Colonic mucosa (tissue), 4 donors: Measurements from ENCODE around the gene GABRG3. TPM values are rescaled to one million over a fixed set of nuclear protein-coding genes. Genes with fewer than 3 reads are reported as not detected.

Experiments used
- DNase-seq: peaks from one replicate; pipeline ENCODE4 v3.0.0-alpha.2; 2020
- H3K27ac ChIP-seq: fragments of 200-600 bp; one replicate; pipeline ENCODE4 v1.8.0; 2021
- H3K27me3 ChIP-seq: fragments of 200-600 bp; one replicate; pipeline ENCODE4 v1.8.0; 2021
- H3K36me3 ChIP-seq: fragments of 200-600 bp; one replicate; pipeline ENCODE4 v1.8.0; 2021
- H3K4me1 ChIP-seq: fragments of 200-600 bp; one replicate; pipeline ENCODE4 v1.8.0; 2021; ENCODE audit warnings: mild to moderate bottlenecking
- H3K4me3 ChIP-seq: fragments of 200-600 bp; one replicate; pipeline ENCODE4 v1.8.0; 2021
- H3K9ac ChIP-seq, 2 donors: one replicate each; pipeline ENCODE4 v1.7.0; 2013; ENCODE audit warnings: control low read depth in 2 of 2, low read depth in 2 of 2, low read length in 2 of 2
- H3K9me3 ChIP-seq: fragments of 200-600 bp; one replicate; pipeline ENCODE4 v1.8.0; 2021
- intact Hi-C: fragments of 100-400 bp; cut with DNase I; formaldehyde crosslinking; loops from one replicate; pipeline ENCODE4 v1.14.1; 2022
- total RNA-seq, 2 donors: library from RNA; stranded (reverse); fragmentation: NEBNext Ultra II Directional in 1 of 2; extraction: Animal tissue kit (Norgen Biotek cat#: 25700) in 1 of 2; gene quantifications; one replicate each; pipeline ENCODE4 v1.2.1, GENCODE V29; 2021
- TF ChIP-seq, protein P1 (sequence below): fragments of 200-600 bp; IDR thresholded peaks from one replicate; pipeline ENCODE4 v1.8.0; 2022; ENCODE audit warnings: antibody characterized with exemption, mild to moderate bottlenecking
- donor health status: healthy.
- donor health status: DM: no; HTN: no; CAD: no.
- donor health status: DM: no; HTN: no; CAD: no.

Gene GABRG3
- total RNA-seq, 2 donors from 2014 or later = not detected

DNA sequence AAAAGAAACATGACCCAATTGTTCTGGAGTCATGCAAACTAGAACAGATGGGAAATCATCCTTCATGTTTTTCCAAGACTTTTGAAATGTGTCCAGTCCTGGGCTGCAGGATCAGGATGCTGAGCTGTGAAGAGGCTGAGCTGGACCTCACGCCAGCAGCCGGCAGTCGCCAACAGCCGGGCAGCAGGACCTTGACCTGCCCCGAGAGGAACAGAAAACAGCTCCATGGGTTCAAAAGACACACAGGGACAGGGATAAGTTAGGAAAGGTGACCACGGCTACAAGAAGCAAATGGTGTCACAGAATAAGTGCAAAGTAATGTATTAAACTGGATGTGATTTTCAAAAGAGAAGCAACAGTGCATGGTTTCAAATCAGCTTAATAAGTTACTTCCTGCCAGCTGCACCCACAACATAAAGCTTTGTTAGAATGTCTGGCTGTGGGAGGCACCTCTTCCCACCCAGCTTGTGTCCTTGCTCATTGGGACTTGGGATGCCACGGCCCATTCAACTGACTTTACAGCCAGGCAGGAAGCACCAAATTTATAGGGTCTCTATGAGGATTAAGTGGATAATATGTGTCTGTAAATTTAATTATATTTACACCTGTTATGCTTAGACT lies 266.4 kb downstream of the GABRG3 start:
- DNase-seq = no peak
- Histone ChIP-seq H3K27me3 (no peaks in the 10 kb centered on the region), H3K27ac (no peak overlapping the region), H3K9me3 (no peaks in the 10 kb centered on the region), H3K9ac (no peak overlapping the region), H3K4me1 (no peaks in the 10 kb centered on the region), H3K36me3 (no peaks in the 10 kb centered on the region), H3K4me3 (no peak overlapping the region)
- TF ChIP-seq, protein P1, sequence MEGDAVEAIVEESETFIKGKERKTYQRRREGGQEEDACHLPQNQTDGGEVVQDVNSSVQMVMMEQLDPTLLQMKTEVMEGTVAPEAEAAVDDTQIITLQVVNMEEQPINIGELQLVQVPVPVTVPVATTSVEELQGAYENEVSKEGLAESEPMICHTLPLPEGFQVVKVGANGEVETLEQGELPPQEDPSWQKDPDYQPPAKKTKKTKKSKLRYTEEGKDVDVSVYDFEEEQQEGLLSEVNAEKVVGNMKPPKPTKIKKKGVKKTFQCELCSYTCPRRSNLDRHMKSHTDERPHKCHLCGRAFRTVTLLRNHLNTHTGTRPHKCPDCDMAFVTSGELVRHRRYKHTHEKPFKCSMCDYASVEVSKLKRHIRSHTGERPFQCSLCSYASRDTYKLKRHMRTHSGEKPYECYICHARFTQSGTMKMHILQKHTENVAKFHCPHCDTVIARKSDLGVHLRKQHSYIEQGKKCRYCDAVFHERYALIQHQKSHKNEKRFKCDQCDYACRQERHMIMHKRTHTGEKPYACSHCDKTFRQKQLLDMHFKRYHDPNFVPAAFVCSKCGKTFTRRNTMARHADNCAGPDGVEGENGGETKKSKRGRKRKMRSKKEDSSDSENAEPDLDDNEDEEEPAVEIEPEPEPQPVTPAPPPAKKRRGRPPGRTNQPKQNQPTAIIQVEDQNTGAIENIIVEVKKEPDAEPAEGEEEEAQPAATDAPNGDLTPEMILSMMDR = no peak
- intact Hi-C loops = no loop called here

DNA sequence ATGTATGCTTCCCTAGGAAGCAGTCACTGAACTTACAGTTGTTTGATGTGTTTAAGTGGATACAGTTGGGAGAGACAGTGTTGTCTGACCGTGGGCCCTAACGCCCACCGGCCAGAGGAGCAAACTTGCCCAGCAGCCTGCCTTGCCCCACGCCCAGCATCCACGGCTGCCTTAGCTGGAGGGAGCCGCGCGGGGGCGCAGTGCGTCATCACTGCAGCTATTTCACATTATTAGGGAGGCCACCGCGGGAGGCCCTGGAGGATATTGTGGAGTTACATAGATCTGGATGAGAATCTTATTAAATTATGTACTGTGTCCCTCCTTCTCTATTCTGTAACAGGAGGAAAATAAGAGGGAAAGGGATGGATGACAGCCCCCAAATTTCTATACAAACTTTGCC lies 267.2 kb downstream of the GABRG3 start:
- no peaks in the 10 kb centered on the region for H3K36me3 ChIP-seq
- H3K9me3 ChIP-seq = no peaks in the 10 kb centered on the region
- H3K27me3 ChIP-seq = no peaks in the 10 kb centered on the region
- H3K9ac ChIP-seq = no peak overlapping the region
- intact Hi-C loops = no loop called here
- H3K27ac ChIP-seq = no peak overlapping the region
- no peak for DNase-seq
- H3K4me3 ChIP-seq = no peak overlapping the region
- TF ChIP-seq, protein P1 = no peak
- no peaks in the 10 kb centered on the region for H3K4me1 ChIP-seq

DNA sequence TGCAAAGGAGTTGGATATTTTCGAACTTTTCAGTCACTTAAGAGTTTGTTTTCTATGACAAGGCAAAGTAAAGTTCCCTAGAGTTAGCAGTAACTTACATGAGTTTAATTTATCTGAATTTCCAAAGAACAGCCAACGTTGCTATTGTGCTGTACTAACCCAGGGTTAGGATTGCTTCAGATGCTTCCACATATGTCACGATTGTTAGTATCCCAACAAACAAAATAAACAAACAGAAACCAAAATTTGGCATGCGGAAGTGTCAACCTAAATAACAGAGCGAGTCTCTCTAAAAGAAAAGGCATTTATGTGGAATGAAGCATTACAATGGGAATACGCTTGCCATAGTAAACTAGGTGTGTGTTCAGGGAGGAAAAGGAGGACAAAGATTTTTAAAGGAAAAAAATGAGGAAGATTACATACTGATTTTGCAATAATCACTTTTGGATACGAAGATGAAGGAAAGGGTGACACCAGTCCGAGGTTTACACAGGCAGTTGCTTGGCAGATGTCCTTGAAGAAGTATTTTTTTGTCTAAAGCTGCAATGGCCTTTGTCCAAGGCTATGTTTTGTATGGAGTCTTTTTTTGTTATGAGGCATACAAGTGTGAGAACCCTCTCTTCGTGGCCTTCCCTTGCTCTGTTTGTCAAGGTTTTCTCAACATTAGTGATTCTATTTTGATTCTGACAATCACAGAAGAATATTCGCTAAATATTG lies 267.9 kb downstream of the GABRG3 start:
- Histone ChIP-seq H3K36me3 (no peaks in the 10 kb centered on the region), H3K4me3 (no peak overlapping the region), H3K9me3 (no peaks in the 10 kb centered on the region), H3K27ac (no peak overlapping the region), H3K9ac (no peak overlapping the region), H3K27me3 (no peaks in the 10 kb centered on the region), H3K4me1 (no peaks in the 10 kb centered on the region)
- TF ChIP-seq, protein P1 = no peak
- DNase-seq = no peak
- intact Hi-C loops = no loop called here

DNA sequence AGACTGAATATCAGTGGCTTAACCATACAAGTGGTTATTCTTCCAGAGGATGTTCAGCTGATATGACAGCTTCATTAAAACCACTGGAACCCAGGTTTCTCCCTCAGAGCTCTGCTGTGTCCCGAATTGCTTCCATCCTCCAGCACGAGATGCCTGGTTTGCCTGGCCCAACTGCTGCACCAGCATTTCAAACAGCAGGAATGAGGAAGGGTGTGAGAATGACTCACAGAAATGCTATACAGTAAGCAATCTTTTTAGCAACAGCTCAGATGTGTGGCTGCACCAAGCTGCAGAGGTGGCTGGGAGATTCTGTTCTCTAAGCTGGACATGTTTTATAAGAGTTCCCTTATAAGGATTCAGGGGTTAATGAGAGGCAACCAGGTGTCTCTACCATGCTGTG lies 271.0 kb downstream of the GABRG3 start:
- Histone ChIP-seq H3K9me3 (no peaks in the 10 kb centered on the region), H3K27me3 (no peaks in the 10 kb centered on the region), H3K36me3 (no peaks in the 10 kb centered on the region), H3K4me1 (no peaks in the 10 kb centered on the region), H3K27ac (no peak overlapping the region), H3K4me3 (no peak overlapping the region), H3K9ac (no peak overlapping the region)
- TF ChIP-seq, protein P1 = no peak
- intact Hi-C loops = no loop called here
- DNase-seq = no peak

DNA sequence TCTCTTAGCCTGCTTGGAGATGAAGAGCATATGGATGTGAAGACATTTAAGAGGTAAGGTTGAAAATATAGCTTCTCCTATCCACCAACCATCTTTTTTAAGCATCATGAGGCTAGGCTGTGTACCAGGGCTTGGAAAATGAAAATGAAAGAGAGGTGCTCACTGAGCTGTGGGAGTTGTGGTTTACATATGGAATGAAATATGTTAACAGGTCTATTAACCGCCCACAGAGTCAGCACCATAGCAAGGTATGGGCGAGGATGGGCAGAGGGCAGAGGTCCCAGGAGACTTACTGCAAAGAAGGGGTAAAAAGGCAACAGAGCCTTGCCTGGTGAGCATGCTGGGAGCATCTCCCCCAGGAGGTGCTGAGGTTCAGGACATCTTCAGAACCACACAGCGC lies 273.1 kb downstream of the GABRG3 start:
- DNase-seq = no peak
- H3K9me3 ChIP-seq = no peaks in the 10 kb centered on the region
- TF ChIP-seq, protein P1 = no peak
- H3K4me3 ChIP-seq = no peak overlapping the region
- no peak overlapping the region for H3K27ac ChIP-seq
- H3K4me1 ChIP-seq = no peaks in the 10 kb centered on the region
- H3K9ac ChIP-seq = no peak overlapping the region
- H3K36me3 ChIP-seq = no peaks in the 10 kb centered on the region
- no peaks in the 10 kb centered on the region for H3K27me3 ChIP-seq
- intact Hi-C loops = no loop called here
